ENCODE measurements around the gene ANKMY2.

GRCh38 chr7:16619979-16620408, 25.6 kb downstream of the ANKMY2 start:
- TF ChIP-seq CTCF (IDR thresholded peaks at IDR 0.05) (no peak), POLR2A (IDR thresholded peaks at IDR 0.05) (no peak), POLR2AphosphoS5 (IDR thresholded peaks at IDR 0.05; ENCODE audit: insufficient read depth in 1 of 2, low read depth in 1 of 2) (no peak)

All from vagina (tissue), 2 donors.